Measurements from ENCODE around the gene SURF1.

The SURF1 gene

GRCh38 chr9:133368249-133368881, 12.1 kb upstream of the SURF1 start:
- H3K27ac ChIP-seq, result no peak overlapping the region
- no peak for TF ChIP-seq ZFX (IDR thresholded peaks at IDR 0.05; ENCODE audit: borderline replicate concordance)
- no peak for TF ChIP-seq CTCF (IDR thresholded peaks at IDR 0.05)

GRCh38 chr9:133367778-133368177, 11.5 kb upstream of the SURF1 start:
- no peak overlapping the region for H3K27ac ChIP-seq

GRCh38 chr9:133367221-133367620, 10.9 kb upstream of the SURF1 start:
- H3K27ac ChIP-seq, result no peak overlapping the region

More at GRCh38 chr9:133367778-133368177, 11.5 kb upstream of the SURF1 start:
- TF ChIP-seq CTCF (IDR thresholded peaks at IDR 0.05) (no peak), ZFX (IDR thresholded peaks at IDR 0.05; ENCODE audit: borderline replicate concordance) (no peak)

GRCh38 chr9:133366435-133366834, 10.1 kb upstream of the SURF1 start:
- no peak for TF ChIP-seq ZFX (IDR thresholded peaks at IDR 0.05; ENCODE audit: borderline replicate concordance)
- no peak for TF ChIP-seq CTCF (IDR thresholded peaks at IDR 0.05)
- no peak overlapping the region for H3K27ac ChIP-seq

More at GRCh38 chr9:133367221-133367620, 10.9 kb upstream of the SURF1 start:
- TF ChIP-seq ZFX (IDR thresholded peaks at IDR 0.05; ENCODE audit: borderline replicate concordance), result no peak
- TF ChIP-seq CTCF (IDR thresholded peaks at IDR 0.05), result no peak

GRCh38 chr9:133362359-133363044, 6.2 kb upstream of the SURF1 start:
- TF ChIP-seq CTCF (IDR thresholded peaks at IDR 0.05) (no peak), ZFX (IDR thresholded peaks at IDR 0.05; ENCODE audit: borderline replicate concordance) (no peak)

GRCh38 chr9:133361507-133362092, 5.3 kb upstream of the SURF1 start:
- TF ChIP-seq CTCF (IDR thresholded peaks at IDR 0.05), result no peak
- TF ChIP-seq ZFX (IDR thresholded peaks at IDR 0.05; ENCODE audit: borderline replicate concordance), result no peak
- 0 out of 2 replicates have a peak overlapping the region, but pooled peaks have one; percentile 18 for H3K27ac ChIP-seq

More at GRCh38 chr9:133362359-133363044, 6.2 kb upstream of the SURF1 start:
- H3K27ac ChIP-seq, result peak overlapping the region; percentile 35; the same call in 1 of the 2 replicates

All from 22Rv1 (cell line).